NCI-H1092 (cell line): ENCODE data around the gene PPP1CA.
"Not testable (repeated sequence)": the region's sequence is repeated elsewhere in the genome, so short reads cannot be mapped to it uniquely, and the experiment has no call there.

Experiments
- DNase-seq: peaks from one replicate; lab custom pipeline; 2025; lab: John Stamatoyannopoulos, UW

PPP1CA gene

GRCh38 chr11:67402192-67402839 is 658 bp upstream of the PPP1CA start:
- not testable (repeated sequence) for DNase-seq

- DNase-seq = no peak
Observed at GRCh38 chr11:67400942-67401494, 640 bp downstream of the PPP1CA start.

- no peak for DNase-seq
Observed at GRCh38 chr11:67400251-67400941, 1.3 kb downstream of the PPP1CA start.

- no peak for DNase-seq
Observed at GRCh38 chr11:67398661-67399563, 2.7 kb downstream of the PPP1CA start.

GRCh38 chr11:67397986-67398660 is 3.5 kb downstream of the PPP1CA start:
- no peak for DNase-seq

- DNase-seq = no peak
Observed at GRCh38 chr11:67397536-67397935, 4.1 kb downstream of the PPP1CA start.

GRCh38 chr11:67396587-67397389 is 4.9 kb downstream of the PPP1CA start:
- no peak for DNase-seq

GRCh38 chr11:67396259-67396581 is 5.4 kb downstream of the PPP1CA start:
- no peak for DNase-seq

- DNase-seq = no peak
Observed at GRCh38 chr11:67395555-67396258, 6.0 kb downstream of the PPP1CA start.

- no peak for DNase-seq
Observed at GRCh38 chr11:67393990-67394389, 7.7 kb downstream of the PPP1CA start.

GRCh38 chr11:67393437-67393836 is 8.2 kb downstream of the PPP1CA start:
- DNase-seq = no peak

GRCh38 chr11:67392183-67392715 is 9.4 kb downstream of the PPP1CA start:
- no peak for DNase-seq

- DNase-seq = peak; percentile 95
Observed at GRCh38 chr11:67391304-67392182, 10.1 kb downstream of the PPP1CA start, which contains the start of gene RAD9A. Gene RAD9A, plus strand, starts transcription at chr11:67391986. Its CDS starts 59 bp downstream, at chr11:67392045.

GRCh38 chr11:67390947-67391303 is 10.7 kb downstream of the PPP1CA start:
- DNase-seq = no peak

GRCh38 chr11:67389477-67389876 is 12.2 kb downstream of the PPP1CA start:
- no peak for DNase-seq

- no peak for DNase-seq
Observed at GRCh38 chr11:67387518-67387917, 14.1 kb downstream of the PPP1CA start.

- no peak for DNase-seq
Observed at GRCh38 chr11:67387069-67387468, 14.6 kb downstream of the PPP1CA start.

GRCh38 chr11:67384851-67385366 is 16.7 kb downstream of the PPP1CA start:
- DNase-seq = no peak
